Measurements from ENCODE around the gene SSR1.

The SSR1 gene

DNA sequence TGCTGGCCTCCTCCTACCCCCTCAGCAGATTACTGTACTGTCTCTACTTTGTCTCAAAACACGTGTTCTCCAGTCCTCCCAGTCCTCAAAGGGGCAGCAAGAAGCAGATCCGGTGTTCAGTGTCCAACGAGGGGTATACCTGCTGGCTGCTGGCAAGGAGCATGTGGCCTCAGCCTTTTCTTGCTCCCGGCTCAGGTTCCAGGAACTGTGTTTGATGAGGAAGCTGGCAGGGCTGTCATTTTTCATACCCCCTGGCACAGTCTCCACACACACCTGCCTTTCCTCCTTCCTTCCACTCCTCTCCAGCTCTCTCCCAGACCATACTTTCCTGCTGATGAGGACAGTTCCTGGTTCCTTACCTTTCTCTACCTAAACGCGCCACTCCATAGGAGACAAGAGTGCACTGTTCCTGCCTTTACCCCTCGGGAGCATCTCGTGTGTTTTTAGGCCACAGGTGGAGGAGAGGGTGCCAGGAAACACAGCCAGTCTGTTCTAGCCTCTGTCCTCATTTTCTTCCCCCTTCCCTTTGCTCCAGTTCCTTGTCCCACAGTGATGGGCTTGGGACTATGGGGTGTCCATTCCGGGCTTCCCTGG lies 77.2 kb downstream of the SSR1 start:
- no peak overlapping the region for H3K4me3 ChIP-seq (replicated peaks; ENCODE audit: low read depth, low read length)
- TF ChIP-seq, protein P1, sequence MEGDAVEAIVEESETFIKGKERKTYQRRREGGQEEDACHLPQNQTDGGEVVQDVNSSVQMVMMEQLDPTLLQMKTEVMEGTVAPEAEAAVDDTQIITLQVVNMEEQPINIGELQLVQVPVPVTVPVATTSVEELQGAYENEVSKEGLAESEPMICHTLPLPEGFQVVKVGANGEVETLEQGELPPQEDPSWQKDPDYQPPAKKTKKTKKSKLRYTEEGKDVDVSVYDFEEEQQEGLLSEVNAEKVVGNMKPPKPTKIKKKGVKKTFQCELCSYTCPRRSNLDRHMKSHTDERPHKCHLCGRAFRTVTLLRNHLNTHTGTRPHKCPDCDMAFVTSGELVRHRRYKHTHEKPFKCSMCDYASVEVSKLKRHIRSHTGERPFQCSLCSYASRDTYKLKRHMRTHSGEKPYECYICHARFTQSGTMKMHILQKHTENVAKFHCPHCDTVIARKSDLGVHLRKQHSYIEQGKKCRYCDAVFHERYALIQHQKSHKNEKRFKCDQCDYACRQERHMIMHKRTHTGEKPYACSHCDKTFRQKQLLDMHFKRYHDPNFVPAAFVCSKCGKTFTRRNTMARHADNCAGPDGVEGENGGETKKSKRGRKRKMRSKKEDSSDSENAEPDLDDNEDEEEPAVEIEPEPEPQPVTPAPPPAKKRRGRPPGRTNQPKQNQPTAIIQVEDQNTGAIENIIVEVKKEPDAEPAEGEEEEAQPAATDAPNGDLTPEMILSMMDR (IDR thresholded peaks at IDR 0.05; ENCODE audit: low read length, missing control alignments), result no peak
- DNase-seq (ENCODE audit: low read depth), result no peak

DNA sequence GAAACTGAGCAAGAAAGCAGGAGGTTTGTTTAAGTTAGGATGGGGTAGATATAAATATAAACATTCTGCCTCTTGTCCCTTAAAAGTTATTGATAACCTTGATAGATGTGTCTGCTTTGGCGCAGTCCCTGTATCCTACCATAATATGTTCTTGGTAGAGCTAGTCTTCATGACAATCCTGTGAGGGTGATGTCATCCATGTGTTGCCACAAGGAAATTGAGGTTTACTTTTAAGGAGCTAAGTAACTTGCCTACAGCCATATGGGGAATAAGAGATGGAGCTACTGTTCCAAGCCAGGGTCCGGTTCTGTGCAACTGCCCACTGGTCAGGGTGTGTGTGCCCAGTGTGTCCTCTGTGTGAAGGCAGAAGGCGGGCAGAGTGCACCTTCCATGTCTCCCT lies 78.5 kb downstream of the SSR1 start:
- TF ChIP-seq, protein P1 (IDR thresholded peaks at IDR 0.05; ENCODE audit: low read length, missing control alignments), result no peak
- DNase-seq (ENCODE audit: low read depth), result no peak
- no peak overlapping the region for H3K4me3 ChIP-seq (replicated peaks; ENCODE audit: low read depth, low read length)

DNA sequence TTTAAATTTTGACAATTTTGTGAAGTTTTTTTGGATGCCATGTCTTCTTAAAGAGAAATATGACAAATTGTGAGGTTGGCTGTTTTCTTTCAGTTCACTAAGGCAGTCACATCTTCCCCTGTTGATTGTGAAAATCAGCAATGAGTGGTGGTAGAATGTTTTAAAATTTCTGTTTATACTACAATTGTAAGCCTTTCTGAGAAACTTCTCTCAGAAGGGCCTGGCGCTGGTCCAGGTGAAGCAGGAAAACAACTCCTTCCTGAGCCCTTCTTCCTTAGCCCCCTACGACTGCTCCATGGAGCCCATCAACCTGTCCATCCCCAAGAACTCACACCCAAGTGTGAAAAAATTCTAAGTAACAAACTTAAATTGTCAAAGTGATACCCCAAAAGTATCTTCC lies 80.6 kb downstream of the SSR1 start:
- no peak overlapping the region for H3K4me3 ChIP-seq (replicated peaks; ENCODE audit: low read depth, low read length)
- TF ChIP-seq, protein P1 (IDR thresholded peaks at IDR 0.05; ENCODE audit: low read length, missing control alignments), result no peak
- DNase-seq (ENCODE audit: low read depth), result peak; percentile 35

DNA sequence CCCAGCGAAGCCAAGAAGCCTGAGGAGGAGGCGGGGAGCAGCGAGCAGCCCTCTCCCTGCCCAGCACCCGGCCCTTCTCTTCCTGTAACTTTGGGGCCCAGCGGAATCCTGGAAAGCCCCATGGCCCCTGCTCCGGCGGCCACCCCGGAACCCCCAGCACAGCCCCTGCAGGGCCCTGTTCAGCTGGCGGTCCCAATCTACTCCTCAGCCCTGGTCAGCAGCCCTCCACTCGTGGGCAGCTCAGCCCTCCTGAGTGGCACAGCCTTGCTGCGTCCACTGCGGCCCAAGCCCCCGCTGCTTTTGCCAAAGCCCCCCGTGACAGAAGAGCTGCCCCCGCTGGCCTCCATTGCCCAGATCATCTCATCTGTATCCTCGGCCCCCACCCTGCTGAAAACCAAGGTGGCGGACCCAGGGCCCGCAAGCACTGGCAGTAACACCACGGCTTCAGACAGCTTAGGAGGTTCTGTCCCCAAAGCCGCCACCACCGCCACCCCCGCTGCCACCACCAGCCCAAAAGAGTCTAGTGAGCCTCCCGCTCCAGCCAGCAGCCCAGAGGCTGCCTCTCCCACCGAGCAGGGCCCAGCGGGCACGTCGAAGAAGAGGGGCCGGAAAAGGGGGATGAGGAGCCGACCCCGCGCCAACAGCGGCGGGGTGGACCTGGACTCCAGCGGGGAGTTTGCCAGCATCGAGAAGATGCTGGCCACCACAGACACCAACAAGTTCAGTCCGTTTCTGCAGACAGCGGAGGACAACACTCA lies 81.9 kb downstream of the SSR1 start:
- no peak for DNase-seq (ENCODE audit: low read depth)
- no peak overlapping the region for H3K4me3 ChIP-seq (replicated peaks; ENCODE audit: low read depth, low read length)
- TF ChIP-seq, protein P1 (IDR thresholded peaks at IDR 0.05; ENCODE audit: low read length, missing control alignments), result no peak

DNA sequence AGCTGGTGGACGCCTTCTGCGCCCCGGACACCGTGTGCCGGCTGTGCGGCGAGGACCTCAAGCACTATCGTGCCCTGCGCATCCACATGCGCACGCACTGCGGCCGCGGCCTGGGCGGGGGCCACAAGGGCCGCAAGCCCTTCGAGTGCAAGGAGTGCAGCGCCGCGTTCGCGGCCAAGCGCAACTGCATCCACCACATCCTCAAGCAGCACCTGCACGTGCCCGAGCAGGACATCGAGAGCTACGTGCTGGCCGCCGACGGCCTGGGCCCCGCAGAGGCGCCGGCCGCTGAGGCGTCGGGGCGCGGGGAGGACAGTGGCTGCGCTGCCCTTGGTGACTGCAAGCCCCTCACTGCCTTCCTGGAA lies 82.7 kb downstream of the SSR1 start:
- DNase-seq (ENCODE audit: low read depth), result no peak
- H3K4me3 ChIP-seq (replicated peaks; ENCODE audit: low read depth, low read length), result no peak overlapping the region
- TF ChIP-seq, protein P1 (IDR thresholded peaks at IDR 0.05; ENCODE audit: low read length, missing control alignments), result no peak

DNA sequence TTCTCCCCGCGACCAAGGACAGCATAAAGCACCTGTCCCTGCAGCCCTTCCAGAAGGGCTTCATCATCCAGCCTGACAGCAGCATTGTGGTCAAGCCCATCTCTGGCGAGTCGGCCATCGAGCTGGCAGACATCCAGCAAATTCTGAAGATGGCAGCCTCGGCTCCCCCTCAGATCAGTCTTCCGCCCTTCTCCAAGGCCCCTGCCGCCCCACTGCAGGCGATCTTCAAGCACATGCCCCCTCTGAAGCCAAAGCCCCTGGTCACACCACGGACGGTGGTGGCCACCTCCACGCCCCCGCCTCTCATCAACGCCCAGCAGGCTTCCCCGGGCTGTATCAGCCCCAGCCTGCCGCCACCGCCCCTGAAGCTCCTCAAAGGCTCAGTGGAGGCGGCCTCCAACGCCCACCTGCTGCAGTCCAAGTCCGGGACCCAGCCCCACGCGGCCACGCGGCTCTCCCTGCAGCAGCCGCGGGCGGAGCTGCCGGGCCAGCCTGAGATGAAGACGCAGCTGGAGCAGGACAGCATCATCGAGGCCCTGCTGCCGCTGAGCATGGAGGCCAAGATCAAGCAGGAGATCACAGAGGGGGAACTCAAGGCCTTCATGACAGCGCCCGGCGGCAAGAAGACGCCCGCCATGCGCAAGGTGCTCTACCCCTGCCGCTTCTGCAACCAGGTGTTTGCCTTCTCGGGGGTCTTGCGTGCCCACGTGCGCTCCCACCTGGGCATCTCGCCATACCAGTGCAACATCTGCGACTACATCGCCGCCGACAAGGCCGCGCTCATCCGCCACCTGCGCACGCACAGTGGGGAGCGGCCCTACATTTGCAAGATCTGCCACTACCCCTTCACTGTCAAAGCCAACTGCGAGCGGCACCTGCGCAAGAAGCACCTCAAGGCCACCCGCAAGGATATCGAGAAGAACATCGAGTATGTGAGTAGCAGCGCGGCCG lies 83.3 kb downstream of the SSR1 start:
- no peak for DNase-seq (ENCODE audit: low read depth)
- H3K4me3 ChIP-seq (replicated peaks; ENCODE audit: low read depth, low read length), result no peak overlapping the region
- TF ChIP-seq, protein P1 (IDR thresholded peaks at IDR 0.05; ENCODE audit: low read length, missing control alignments), result no peak

All from fibroblast of pulmonary artery (primary cell).